ENCODE data around the gene KCNC3.
A peak's percentile ranks its signal among the peaks of the same experiment; 100 is the strongest.

Gene KCNC3

DNA sequence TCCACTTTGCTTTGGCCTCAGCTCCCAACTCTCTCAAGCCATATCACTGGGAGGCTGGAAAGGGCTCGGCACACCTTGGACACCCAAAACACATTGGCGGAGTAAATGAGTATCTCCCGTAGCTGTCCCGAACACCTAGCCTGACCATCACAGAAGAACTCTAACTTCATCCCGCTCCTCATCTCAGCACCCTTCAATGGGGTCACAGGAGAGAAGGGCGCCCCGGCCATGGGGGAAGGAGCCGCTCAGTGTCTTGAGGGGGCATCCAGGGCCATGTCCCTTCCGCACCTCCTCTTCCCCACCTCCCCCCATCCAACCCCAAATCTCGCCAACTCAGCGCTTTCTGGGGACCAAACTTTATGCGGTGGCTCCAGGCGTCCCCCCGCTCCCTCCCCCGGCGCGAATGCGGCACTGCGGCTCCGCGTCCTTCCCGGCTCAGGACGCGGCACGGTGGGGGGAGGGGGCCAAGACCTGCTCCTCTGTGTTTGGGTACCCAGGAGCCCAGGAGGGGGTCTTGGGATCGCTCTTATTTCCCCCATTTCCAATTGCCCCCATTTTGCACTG is 3.0 kb downstream of the KCNC3 start:
- 2% methylated on average over 14 of the region's 26 CpGs for WGBS (ENCODE audit: insufficient coverage)
- Histone ChIP-seq H3K27me3 (replicated peaks in 2 of 5; ENCODE audit: control insufficient read depth in 4 of 5, insufficient read depth in 5 of 5, low read length in 4 of 5) (peaks cover 0 to 67% (median 27%) of the 10 kb centered on the region in 5 experiments), H3K4me1 (ENCODE audit: control extremely low read depth in 1 of 4, control insufficient read depth in 4 of 4, insufficient read depth in 4 of 4, low read length in 3 of 4) (peaks cover 0 to 29% (median 14%) of the 10 kb centered on the region in 4 experiments), H3K9me3 (ENCODE audit: control extremely low read depth in 1 of 5, control insufficient read depth in 4 of 5, insufficient read depth in 2 of 5, low read depth in 1 of 5, low read length in 4 of 5) (peaks cover 0 to 13% (median 7%) of the 10 kb centered on the region in 5 experiments), H3K27ac (ENCODE audit: insufficient read depth in 1 of 2, low read depth in 1 of 2, low read length in 2 of 2, poor library complexity in 1 of 2, severe bottlenecking in 2 of 2) (no peak overlapping the region), H3K4me3 (ENCODE audit: control insufficient read depth in 1 of 7, extremely low read depth in 1 of 7, insufficient read depth in 4 of 7, low read depth in 2 of 7, low read length in 6 of 7) (peak overlapping the region in 1 of 7 experiments; percentile 28), H3K36me3 (ENCODE audit: control insufficient read depth in 4 of 4, insufficient read depth in 4 of 4, low read length in 3 of 4) (no peaks in the 10 kb centered on the region)
- POLR2A ChIA-PET: interaction anchor here (0.7 kb wide), 1 partner anchor 1814 kb away, joined by 4 read pairs; no protein-coding TSS in a partner anchor
- DNase-seq: no peak
- CTCF ChIA-PET: interaction anchor here (0.9 kb wide), 1 partner anchor 10 kb away, joined by 3 read pairs; no protein-coding TSS in a partner anchor

DNA sequence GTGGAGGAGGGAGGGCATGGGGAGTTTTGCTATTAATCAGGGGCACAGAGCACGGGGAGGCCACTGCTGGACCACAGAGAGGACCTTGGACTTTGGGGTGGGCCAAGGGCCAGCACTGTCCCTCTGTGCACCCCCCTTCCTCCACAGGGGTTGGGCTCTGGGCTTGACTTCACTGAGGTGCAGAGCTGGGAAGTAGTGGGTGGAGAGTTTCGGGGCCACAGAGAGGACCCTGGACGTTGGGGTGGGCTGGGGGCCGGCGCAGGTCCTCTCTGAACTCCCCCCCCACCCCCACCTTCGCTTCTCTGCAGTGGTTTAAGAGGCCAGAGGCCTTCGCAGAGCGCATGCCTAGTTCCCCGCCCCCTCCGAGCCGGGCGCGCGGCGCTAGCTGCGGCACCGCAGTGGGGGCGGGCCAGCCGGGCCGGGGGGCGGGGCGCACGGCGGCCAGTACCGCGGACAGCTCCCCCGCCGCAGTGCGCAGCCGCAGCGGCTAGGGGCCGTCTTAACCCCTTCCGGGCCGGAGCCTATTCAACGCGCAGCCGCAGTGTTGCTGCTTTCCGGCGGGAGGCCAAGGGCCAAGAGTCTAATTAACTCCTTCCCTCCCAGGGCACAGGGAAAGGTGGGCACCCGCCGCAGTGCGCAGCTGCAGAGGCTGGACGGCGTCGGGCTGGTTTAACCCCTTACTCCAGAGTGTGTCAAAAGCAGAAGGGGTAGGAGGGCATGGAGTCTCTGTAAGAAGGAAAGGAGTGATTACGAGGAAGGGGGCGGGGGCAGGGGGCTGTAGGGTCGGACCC is 3.7 kb downstream of the KCNC3 start:
- ChIA-PET CTCF (interaction anchor here (0.6 to 0.9 kb wide), 2 partner anchors 10 to 339 kb away, joined by 3 read pairs; no protein-coding TSS in a partner anchor), POLR2A (interaction anchor here (0.5 to 0.7 kb wide), 4 partner anchors 79 to 1815 kb away, joined by 3 to 7 read pairs (median 4); no protein-coding TSS in a partner anchor)
- under 1% methylated on average over 30 of the region's 48 CpGs for WGBS (ENCODE audit: insufficient coverage)
- peak; percentile 54 to 78 (median 74) for DNase-seq
- Histone ChIP-seq H3K27me3 (replicated peaks in 2 of 5; ENCODE audit: control insufficient read depth in 4 of 5, insufficient read depth in 5 of 5, low read length in 4 of 5) (peaks cover 0 to 68% (median 27%) of the 10 kb centered on the region in 5 experiments), H3K9me3 (ENCODE audit: control extremely low read depth in 1 of 5, control insufficient read depth in 4 of 5, insufficient read depth in 2 of 5, low read depth in 1 of 5, low read length in 4 of 5) (peaks cover 0 to 13% (median 7%) of the 10 kb centered on the region in 5 experiments), H3K36me3 (ENCODE audit: control insufficient read depth in 4 of 4, insufficient read depth in 4 of 4, low read length in 3 of 4) (no peaks in the 10 kb centered on the region), H3K4me1 (ENCODE audit: control extremely low read depth in 1 of 4, control insufficient read depth in 4 of 4, insufficient read depth in 4 of 4, low read length in 3 of 4) (peaks cover 0 to 25% (median 11%) of the 10 kb centered on the region in 4 experiments), H3K27ac (ENCODE audit: insufficient read depth in 1 of 2, low read depth in 1 of 2, low read length in 2 of 2, poor library complexity in 1 of 2, severe bottlenecking in 2 of 2) (no peak overlapping the region), H3K4me3 (ENCODE audit: control insufficient read depth in 1 of 7, extremely low read depth in 1 of 7, insufficient read depth in 4 of 7, low read depth in 2 of 7, low read length in 6 of 7) (peak overlapping the region in 1 of 7 experiments; percentile 28)

DNA sequence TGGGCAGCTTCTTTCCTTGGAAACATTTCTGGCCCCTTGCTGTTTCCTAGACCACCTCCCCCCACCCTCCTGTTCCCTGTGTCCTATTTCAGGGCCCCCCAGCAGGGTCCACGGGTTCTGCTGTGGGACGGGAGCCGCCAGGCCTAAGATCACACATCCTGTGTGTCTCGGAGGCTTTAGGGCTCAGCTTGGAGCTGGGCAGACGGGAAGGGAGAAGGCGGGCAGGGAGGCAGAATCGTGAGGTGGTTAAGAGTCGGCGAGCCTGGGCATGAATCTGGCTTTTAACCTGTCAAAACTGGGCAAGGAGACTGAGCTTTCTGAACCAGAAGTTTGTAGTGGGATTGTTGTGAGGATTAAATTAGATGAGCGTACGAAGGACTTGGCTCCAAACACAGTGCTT is 4.8 kb downstream of the KCNC3 start:
- peaks cover 0 to 14% (median 5%) of the 10 kb centered on the region in 4 experiments for H3K4me1 ChIP-seq (ENCODE audit: control extremely low read depth in 1 of 4, control insufficient read depth in 4 of 4, insufficient read depth in 4 of 4, low read length in 3 of 4)
- no peak for DNase-seq
- POLR2A ChIA-PET: no interaction called here
- H3K27ac ChIP-seq (ENCODE audit: insufficient read depth in 1 of 2, low read depth in 1 of 2, low read length in 2 of 2, poor library complexity in 1 of 2, severe bottlenecking in 2 of 2): no peak overlapping the region
- CTCF ChIA-PET: no interaction called here
- H3K9me3 ChIP-seq (ENCODE audit: control extremely low read depth in 1 of 5, control insufficient read depth in 4 of 5, insufficient read depth in 2 of 5, low read depth in 1 of 5, low read length in 4 of 5): peaks cover 0 to 7% (median under 1%) of the 10 kb centered on the region in 5 experiments
- no peak overlapping the region for H3K4me3 ChIP-seq (ENCODE audit: control insufficient read depth in 1 of 7, extremely low read depth in 1 of 7, insufficient read depth in 4 of 7, low read depth in 2 of 7, low read length in 6 of 7)
- 87% methylated on average over 9 of the region's 11 CpGs for WGBS (ENCODE audit: insufficient coverage)
- H3K27me3 ChIP-seq (replicated peaks in 2 of 5; ENCODE audit: control insufficient read depth in 4 of 5, insufficient read depth in 5 of 5, low read length in 4 of 5): peaks cover 0 to 59% (median 21%) of the 10 kb centered on the region in 5 experiments
- no peaks in the 10 kb centered on the region for H3K36me3 ChIP-seq (ENCODE audit: control insufficient read depth in 4 of 4, insufficient read depth in 4 of 4, low read length in 3 of 4)

- Histone ChIP-seq H3K4me1 (ENCODE audit: control extremely low read depth in 1 of 4, control insufficient read depth in 4 of 4, insufficient read depth in 4 of 4, low read length in 3 of 4) (peaks cover 0 to 12% (median 4%) of the 10 kb centered on the region in 4 experiments), H3K36me3 (ENCODE audit: control insufficient read depth in 4 of 4, insufficient read depth in 4 of 4, low read length in 3 of 4) (no peaks in the 10 kb centered on the region), H3K9me3 (ENCODE audit: control extremely low read depth in 1 of 5, control insufficient read depth in 4 of 5, insufficient read depth in 2 of 5, low read depth in 1 of 5, low read length in 4 of 5) (peaks cover 0 to 6% (median 0%) of the 10 kb centered on the region in 5 experiments), H3K27me3 (replicated peaks in 2 of 5; ENCODE audit: control insufficient read depth in 4 of 5, insufficient read depth in 5 of 5, low read length in 4 of 5) (peaks cover 0 to 63% (median 25%) of the 10 kb centered on the region in 5 experiments), H3K4me3 (ENCODE audit: control insufficient read depth in 1 of 7, extremely low read depth in 1 of 7, insufficient read depth in 4 of 7, low read depth in 2 of 7, low read length in 6 of 7) (no peak overlapping the region), H3K27ac (ENCODE audit: insufficient read depth in 1 of 2, low read depth in 1 of 2, low read length in 2 of 2, poor library complexity in 1 of 2, severe bottlenecking in 2 of 2) (no peak overlapping the region)
- no peak for DNase-seq
- CTCF ChIA-PET: no interaction called here
- WGBS (ENCODE audit: insufficient coverage): 92% methylated on average over 10 of the region's 12 CpGs
- POLR2A ChIA-PET: no interaction called here
These were observed 5.4 kb downstream of the KCNC3 start for GRCh38 chr19:50323782-50324133.

DNA sequence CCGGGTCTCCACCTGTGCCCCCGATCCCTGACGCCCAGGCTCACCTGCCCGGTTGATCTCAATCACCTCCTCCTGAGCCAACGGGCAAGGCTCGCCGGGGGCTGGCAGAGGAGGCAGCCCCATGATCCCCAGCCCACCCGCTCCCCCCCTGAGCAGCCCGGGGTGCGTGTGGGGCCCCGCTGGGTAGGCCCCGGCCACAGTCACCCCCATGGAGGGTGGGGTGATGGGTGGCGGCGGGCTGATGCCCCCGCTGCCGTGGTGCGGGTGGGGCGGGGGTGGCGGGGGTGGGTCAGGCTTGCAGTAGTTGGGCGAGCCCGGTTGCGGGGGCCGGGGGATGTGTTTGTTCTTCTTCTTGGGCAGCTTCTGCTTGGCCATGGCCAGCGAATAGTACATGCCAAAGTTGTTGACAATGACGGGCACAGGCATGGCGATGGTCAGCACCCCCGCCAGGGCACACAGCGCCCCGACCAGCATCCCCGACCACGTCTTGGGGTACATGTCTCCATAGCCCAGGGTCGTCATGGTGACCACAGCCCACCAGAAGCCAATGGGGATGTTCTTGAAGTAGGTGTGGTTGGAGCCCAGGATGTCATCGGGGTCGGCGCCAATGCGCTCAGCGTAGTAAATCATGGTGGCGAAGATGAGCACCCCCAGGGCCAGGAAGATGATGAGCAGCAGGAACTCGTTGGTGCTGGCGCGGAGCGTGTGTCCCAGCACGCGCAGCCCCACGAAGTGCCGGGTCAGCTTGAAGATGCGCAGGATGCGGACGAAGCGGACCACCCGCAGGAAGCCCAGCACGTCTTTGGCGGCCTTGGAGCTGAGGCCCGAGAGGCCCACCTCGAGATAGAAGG is 6.0 kb downstream of the KCNC3 start:
- Histone ChIP-seq H3K36me3 (ENCODE audit: control insufficient read depth in 4 of 4, insufficient read depth in 4 of 4, low read length in 3 of 4) (no peaks in the 10 kb centered on the region), H3K27me3 (replicated peaks in 2 of 5; ENCODE audit: control insufficient read depth in 4 of 5, insufficient read depth in 5 of 5, low read length in 4 of 5) (peaks cover 0 to 63% (median 25%) of the 10 kb centered on the region in 5 experiments), H3K27ac (ENCODE audit: insufficient read depth in 1 of 2, low read depth in 1 of 2, low read length in 2 of 2, poor library complexity in 1 of 2, severe bottlenecking in 2 of 2) (no peak overlapping the region), H3K4me1 (ENCODE audit: control extremely low read depth in 1 of 4, control insufficient read depth in 4 of 4, insufficient read depth in 4 of 4, low read length in 3 of 4) (peaks cover 0 to 7% (median 3%) of the 10 kb centered on the region in 4 experiments), H3K9me3 (ENCODE audit: control extremely low read depth in 1 of 5, control insufficient read depth in 4 of 5, insufficient read depth in 2 of 5, low read depth in 1 of 5, low read length in 4 of 5) (peaks cover 0 to 6% (median 0%) of the 10 kb centered on the region in 5 experiments), H3K4me3 (ENCODE audit: control insufficient read depth in 1 of 7, extremely low read depth in 1 of 7, insufficient read depth in 4 of 7, low read depth in 2 of 7, low read length in 6 of 7) (no peak overlapping the region)
- no peak for DNase-seq
- 97% methylated on average over 45 of the region's 55 CpGs for WGBS (ENCODE audit: insufficient coverage)
- ChIA-PET POLR2A (no interaction called here), CTCF (no interaction called here)

- Histone ChIP-seq H3K27ac (ENCODE audit: insufficient read depth in 1 of 2, low read depth in 1 of 2, low read length in 2 of 2, poor library complexity in 1 of 2, severe bottlenecking in 2 of 2) (no peak overlapping the region), H3K4me1 (ENCODE audit: control extremely low read depth in 1 of 4, control insufficient read depth in 4 of 4, insufficient read depth in 4 of 4, low read length in 3 of 4) (peaks cover 0 to 7% (median 3%) of the 10 kb centered on the region in 4 experiments), H3K27me3 (replicated peaks in 2 of 5; ENCODE audit: control insufficient read depth in 4 of 5, insufficient read depth in 5 of 5, low read length in 4 of 5) (peaks cover 0 to 63% (median 20%) of the 10 kb centered on the region in 5 experiments), H3K36me3 (ENCODE audit: control insufficient read depth in 4 of 4, insufficient read depth in 4 of 4, low read length in 3 of 4) (no peaks in the 10 kb centered on the region), H3K4me3 (ENCODE audit: control insufficient read depth in 1 of 7, extremely low read depth in 1 of 7, insufficient read depth in 4 of 7, low read depth in 2 of 7, low read length in 6 of 7) (no peak overlapping the region), H3K9me3 (ENCODE audit: control extremely low read depth in 1 of 5, control insufficient read depth in 4 of 5, insufficient read depth in 2 of 5, low read depth in 1 of 5, low read length in 4 of 5) (peaks cover 0 to 8% (median 0%) of the 10 kb centered on the region in 5 experiments)
- DNase-seq: no peak
- POLR2A ChIA-PET: no interaction called here
- WGBS (ENCODE audit: insufficient coverage): 87% methylated on average over 9 of the region's 12 CpGs
- CTCF ChIA-PET: no interaction called here
These were observed 6.9 kb downstream of the KCNC3 start for GRCh38 chr19:50322234-50322633.

All from common myeloid progenitor, CD34-positive (primary cell).